H1 (cell line): ENCODE measurements around the gene CNNM4. TPM values are rescaled to one million over a fixed set of nuclear protein-coding genes. Genes with fewer than 3 reads are reported as not detected.

Source experiments
- CTCF ChIA-PET: fragments of 300-600 bp; sonication (Branson Sonifier 250); formaldehyde crosslinking; loops from one replicate; lab custom pipeline; 2021; ENCODE audit not compliant: partially characterized antibody; lab: Charles Lee
- POLR2A ChIA-PET: fragments of 300-600 bp; sonication (Branson Sonifier 250); formaldehyde crosslinking; loops from one replicate; lab custom pipeline; 2021; ENCODE audit warnings: inconsistent platforms; ENCODE audit not compliant: partially characterized antibody; lab: Charles Lee
- DNase-seq, 2 experiments: peaks; one replicate each; pipeline versions ENCODE4 v3.0.0 to v3.0.0-alpha.2; 2010 to 2022; ENCODE audit warnings: low spot score in 2 of 2, low read depth in 1 of 2, mixed read lengths in 1 of 2
- FAIRE-seq: peaks from 2 replicates; lab custom pipeline; 2011; peaks lifted over from hg19 to GRCh38; lab: Jason Lieb, UNC
- H2AFZ ChIP-seq: 2 replicates; pipeline ENCODE4 v1.8.1; 2012; ENCODE audit warnings: low read length, inconsistent platforms
- H2AK5ac ChIP-seq: 2 replicates; pipeline ENCODE4 v1.6.1; 2013; ENCODE audit warnings: low read depth, low read length
- H2BK120ac ChIP-seq: replicated peaks from 2 replicates; pipeline ENCODE3; 2013; ENCODE audit warnings: low read depth, low read length, inconsistent platforms
- H2BK12ac ChIP-seq: 2 replicates; pipeline ENCODE4 v1.6.1; 2013; ENCODE audit warnings: low read depth, low read length
- H2BK15ac ChIP-seq: 2 replicates; pipeline ENCODE4 v1.6.1; 2013; ENCODE audit warnings: low read length
- H2BK20ac ChIP-seq: 2 replicates; pipeline ENCODE4 v1.6.1; 2013; ENCODE audit warnings: low read length
- H2BK5ac ChIP-seq: 2 replicates; pipeline ENCODE4 v1.6.1; 2013; ENCODE audit warnings: low read depth, low read length
- H3K14ac ChIP-seq: 2 replicates; pipeline ENCODE4 v1.6.1; 2013; ENCODE audit warnings: inconsistent platforms; ENCODE audit not compliant: insufficient read length
- H3K18ac ChIP-seq: 2 replicates; pipeline ENCODE4 v1.6.1; 2013; ENCODE audit warnings: low read length; ENCODE audit errors: extremely low read depth
- H3K23ac ChIP-seq: 2 replicates; pipeline ENCODE4 v1.6.1; 2013; ENCODE audit warnings: inconsistent platforms; ENCODE audit not compliant: insufficient read length
- H3K23me2 ChIP-seq: 2 replicates; pipeline ENCODE4 v1.6.1; 2013; ENCODE audit warnings: low read depth, low read length
- H3K27ac ChIP-seq: 2 replicates; pipeline ENCODE4 v1.6.1; 2011; ENCODE audit warnings: low read depth, low read length, inconsistent platforms
- H3K27me3 ChIP-seq, 4 experiments: replicated peaks in 1 of 4; 1 replicate in 1 of 4; 2 replicates in 3 of 4; pipeline versions ENCODE4 v1.6.1 to v1.8.1; 2011 to 2013; ENCODE audit warnings: low read length in 3 of 4, mild to moderate bottlenecking in 3 of 4, inconsistent platforms in 2 of 4, mixed read lengths in 2 of 4, moderate library complexity in 1 of 4; ENCODE audit not compliant: control insufficient read depth in 3 of 4, insufficient read depth in 3 of 4; ENCODE audit errors: extremely low read depth in 1 of 4
- H3K36me3 ChIP-seq, 4 experiments: 2 replicates each; pipeline versions ENCODE4 v1.6.1 to v1.8.1; 2011 to 2013; ENCODE audit warnings: mild to moderate bottlenecking in 4 of 4, low read length in 3 of 4, moderate library complexity in 2 of 4, control low read depth in 1 of 4, inconsistent platforms in 1 of 4; ENCODE audit not compliant: insufficient read depth in 4 of 4, control insufficient read depth in 2 of 4
- H3K4ac ChIP-seq: replicated peaks from 2 replicates; pipeline ENCODE3; 2013; ENCODE audit warnings: low read length, low read depth, mixed read lengths, inconsistent platforms; ENCODE audit not compliant: insufficient read length
- H3K4me1 ChIP-seq, 4 experiments: replicated peaks in 1 of 4; 1 replicate in 1 of 4; 2 replicates in 3 of 4; pipeline versions ENCODE4 v1.6.1 to v1.8.1; 2011 to 2013; ENCODE audit warnings: low read length in 3 of 4, inconsistent platforms in 2 of 4, mixed read lengths in 1 of 4; ENCODE audit not compliant: insufficient read depth in 4 of 4, control insufficient read depth in 3 of 4
- H3K4me2 ChIP-seq, 2 experiments: 2 replicates each; pipeline versions ENCODE4 v1.6.1 to v1.8.1; 2011 to 2013; ENCODE audit warnings: low read depth in 2 of 2, low read length in 2 of 2, control low read depth in 1 of 2, inconsistent platforms in 1 of 2, mild to moderate bottlenecking in 1 of 2; ENCODE audit not compliant: insufficient read depth in 1 of 2
- H3K4me3 ChIP-seq, 4 experiments: fragments of 200-600, 300-600 bp in 1 of 4; sonication (generic), shearing (Covaris generic), sonication (Bioruptor Twin) in 1 of 4; 2 replicates each; pipeline versions ENCODE4 v1.5.1 to v1.8.1; 2011 to 2016; ENCODE audit warnings: low read length in 4 of 4, low read depth in 3 of 4, control low read depth in 2 of 4, inconsistent platforms in 2 of 4, mild to moderate bottlenecking in 2 of 4, mixed read lengths in 1 of 4, moderate library complexity in 1 of 4; ENCODE audit not compliant: insufficient read depth in 2 of 4; ENCODE audit errors: extremely low read depth in 1 of 4
- H3K56ac ChIP-seq: replicated peaks from 2 replicates; pipeline ENCODE3; 2013; ENCODE audit warnings: low read depth, mild to moderate bottlenecking, mixed read lengths, low read length, inconsistent platforms; ENCODE audit not compliant: insufficient read length
- H3K79me1 ChIP-seq: 2 replicates; pipeline ENCODE4 v1.6.1; 2013; ENCODE audit warnings: low read depth, low read length, control low read depth
- H3K79me2 ChIP-seq, 2 experiments: 2 replicates each; pipeline versions ENCODE4 v1.6.1 to v1.8.1; 2012 to 2013; ENCODE audit warnings: low read length in 2 of 2, mild to moderate bottlenecking in 2 of 2, inconsistent platforms in 1 of 2; ENCODE audit not compliant: insufficient read depth in 2 of 2, control insufficient read depth in 1 of 2
- H3K9ac ChIP-seq, 4 experiments: replicated peaks in 1 of 4; 1 replicate in 1 of 4; 2 replicates in 3 of 4; pipeline versions ENCODE4 v1.6.1 to v1.8.1; 2011 to 2013; ENCODE audit warnings: low read depth in 3 of 4, low read length in 3 of 4, control low read depth in 2 of 4, mild to moderate bottlenecking in 2 of 4, moderate library complexity in 2 of 4, inconsistent platforms in 1 of 4; ENCODE audit errors: extremely low read depth in 1 of 4
- H3K9me3 ChIP-seq, 2 experiments: 2 replicates each; pipeline versions ENCODE4 v1.6.1 to v1.8.1; 2012 to 2013; ENCODE audit warnings: mild to moderate bottlenecking in 2 of 2, moderate library complexity in 2 of 2, control low read depth in 1 of 2, inconsistent platforms in 1 of 2, low read depth in 1 of 2, low read length in 1 of 2, mixed read lengths in 1 of 2; ENCODE audit not compliant: insufficient read depth in 2 of 2
- H4K20me1 ChIP-seq, 2 experiments: replicated peaks in 1 of 2; 2 replicates each; pipeline versions ENCODE3 to v1.8.1; 2011 to 2013; ENCODE audit warnings: inconsistent platforms in 2 of 2, low read length in 2 of 2, mild to moderate bottlenecking in 1 of 2; ENCODE audit not compliant: insufficient read depth in 2 of 2, control insufficient read depth in 1 of 2
- H4K5ac ChIP-seq: 2 replicates; pipeline ENCODE4 v1.6.1; 2013; ENCODE audit warnings: low read length, low read depth, mixed read lengths, inconsistent platforms; ENCODE audit not compliant: insufficient read length
- H4K8ac ChIP-seq: 2 replicates; pipeline ENCODE4 v1.8.0; 2013; ENCODE audit warnings: mild to moderate bottlenecking, moderate library complexity, low read length, inconsistent platforms; ENCODE audit not compliant: insufficient read depth; ENCODE audit errors: extremely low read depth
- H4K91ac ChIP-seq: replicated peaks from 2 replicates; pipeline ENCODE3; 2013; ENCODE audit warnings: low read length, mixed read lengths, inconsistent platforms; ENCODE audit not compliant: insufficient read length
- BCL11A ChIP-seq, 2 experiments: IDR thresholded peaks; one replicate each; pipeline ENCODE4 v1.6.1; 2011; ENCODE audit warnings: low read depth in 2 of 2, low read length in 2 of 2, mild to moderate bottlenecking in 2 of 2
- CHD2 ChIP-seq: IDR thresholded peaks from 2 replicates; pipeline ENCODE4 v1.6.1; 2012; ENCODE audit warnings: low read length, improper control_type of control experiment
- HDAC2 ChIP-seq, 2 experiments: fragments of 300-600 bp in 1 of 2; sonication (generic) in 1 of 2; IDR thresholded peaks; 2 replicates each; pipeline ENCODE4 v1.6.1; 2011 to 2012; ENCODE audit warnings: low read depth in 2 of 2, low read length in 2 of 2, mild to moderate bottlenecking in 2 of 2, moderate library complexity in 2 of 2, borderline replicate concordance in 1 of 2, inconsistent platforms in 1 of 2
- KDM1A ChIP-seq: fragments of 200-600, 300-600 bp; sonication (generic); IDR thresholded peaks from 2 replicates; pipeline ENCODE4 v1.7.1; 2016; ENCODE audit warnings: mild to moderate bottlenecking, low read length, borderline replicate concordance
- RNF2 ChIP-seq: fragments of 200-900, 300-1000 bp; sonication (generic); IDR thresholded peaks from 2 replicates; pipeline ENCODE4 v1.7.1; 2016; ENCODE audit warnings: borderline replicate concordance, low read depth, mild to moderate bottlenecking, antibody characterized with exemption, low read length; ENCODE audit not compliant: poor library complexity, severe bottlenecking; ENCODE audit errors: missing control alignments
- SIN3A ChIP-seq, 2 experiments: IDR thresholded peaks in 1 of 2; conservative IDR thresholded peaks in 1 of 2; 2 replicates each; pipeline ENCODE4 v1.6.1; 2011 to 2012; ENCODE audit warnings: low read length in 2 of 2, improper control_type of control experiment in 1 of 2, low read depth in 1 of 2, mild to moderate bottlenecking in 1 of 2
- SP1 ChIP-seq: IDR thresholded peaks from 2 replicates; pipeline ENCODE4 v1.6.1; 2011; ENCODE audit warnings: low read depth, low read length
- SP2 ChIP-seq: IDR thresholded peaks from 2 replicates; pipeline ENCODE4 v1.6.1; 2012; ENCODE audit warnings: mild to moderate bottlenecking, low read length, inconsistent platforms
- TCF12 ChIP-seq: IDR thresholded peaks from 2 replicates; pipeline ENCODE4 v1.6.1; 2011; ENCODE audit warnings: low read depth, mild to moderate bottlenecking, low read length
- TEAD4 ChIP-seq: IDR thresholded peaks from 2 replicates; pipeline ENCODE4 v1.6.1; 2012; ENCODE audit warnings: low read depth, low read length, inconsistent platforms, mixed read lengths
- whole genome bisulfite sequencing, 2 experiments: shearing (Covaris generic) in 1 of 2; methylation state at CpG; one replicate each; pipeline versions ENCODE4 v1.1.6 to v1.1.7; 2013 to 2015; ENCODE audit warnings: low lambda C conversion rate in 2 of 2, mixed read lengths in 2 of 2, inconsistent platforms in 1 of 2, low coverage in 1 of 2, missing lambda C conversion rate in 1 of 2; ENCODE audit not compliant: insufficient replicate concordance in 2 of 2, insufficient coverage in 1 of 2, insufficient read length in 1 of 2; ENCODE audit errors: extremely low coverage in 1 of 2, missing lambda C conversion rate in 1 of 2; 5-methylcytosine and 5-hydroxymethylcytosine counted together
- polyA plus RNA-seq, 7 experiments: library from polyadenylated mRNA; depleted of rRNA in 3 of 7; stranded (reverse) in 5 of 7; unstranded in 2 of 7; fragments of >200 nt in 5 of 7; fragments of 200-250 nt in 2 of 7; gene quantifications; 1 replicate in 5 of 7; 2 replicates in 1 of 7; 4 replicates in 1 of 7; pipeline versions ENCODE4 v1.2.1 to v1.2.3, GENCODE V29; 2011 to 2013; ENCODE audit warnings: missing spikeins in 2 of 7, mixed read lengths in 2 of 7
- total RNA-seq: library from RNA; stranded (reverse); fragmentation: NEBNext Ultra II Directional; extraction: Animal tissue kit (Norgen Biotek cat#: 25700); gene quantifications from 2 replicates; pipeline ENCODE4 v1.2.1, GENCODE V29; 2021
- TF ChIP-seq, protein P1 (sequence below): IDR thresholded peaks from 2 replicates; pipeline ENCODE4 v1.6.1; 2011; ENCODE audit warnings: low read length, improper control_type of control experiment

CNNM4 gene
- total and polyA plus RNA-seq, 2 of the 8 experiments (the other 6 are each of a cell fraction or from before 2014, with no cell fraction given) = 10.3 to 11.0 TPM

DNA sequence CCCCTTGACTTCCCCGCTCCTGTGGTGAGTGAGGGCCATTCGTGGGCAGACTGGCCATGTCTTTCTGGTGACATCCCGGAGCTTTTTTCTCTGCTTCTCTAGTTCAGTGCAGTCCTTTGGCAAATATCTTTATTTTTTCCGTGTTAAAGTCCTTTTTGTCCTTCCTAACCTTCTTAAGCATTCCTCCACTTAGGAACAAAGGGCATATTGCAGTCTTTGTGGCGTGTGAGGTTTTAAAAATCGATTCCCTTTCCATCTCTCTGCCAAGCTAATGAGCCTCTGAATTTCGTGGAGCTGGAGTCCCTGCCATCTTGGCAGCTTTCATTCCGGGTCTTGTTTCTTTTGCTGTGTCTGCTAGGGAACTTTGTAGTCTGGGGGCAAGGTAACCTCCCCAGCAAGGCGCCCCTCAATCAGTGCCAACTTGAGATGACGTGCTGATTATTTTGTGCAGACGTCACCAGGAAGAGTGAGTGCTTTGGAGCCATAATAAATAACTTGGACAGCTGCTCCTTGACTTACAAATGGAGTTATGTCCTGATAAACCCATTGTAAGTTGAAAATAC, 60.5 kb downstream of the CNNM4 start:
- Histone ChIP-seq H3K27me3 (no peaks in the 10 kb centered on the region; a peak in 1 of 7 replicates), H3K9ac (no peak overlapping the region), H2BK20ac (no peak overlapping the region), H3K4ac (no peak overlapping the region), H3K9me3 (no peaks in the 10 kb centered on the region), H3K23ac (no peak overlapping the region), H3K79me2 (peaks cover 3 to 75% of the 10 kb centered on the region in 2 experiments; a peak in 3 of 4 replicates), H3K18ac (no peak overlapping the region), H3K14ac (no peak overlapping the region), H4K91ac (no peak overlapping the region), H3K4me2 (no peak overlapping the region; a peak in 1 of 4 replicates), H2BK5ac (no peak overlapping the region), H3K27ac (no peak overlapping the region), H4K20me1 (peaks cover 18 to 45% of the 10 kb centered on the region in 2 experiments), H3K56ac (no peak overlapping the region), H4K8ac (no peak overlapping the region), H3K4me1 (peaks cover 0 to 22% (median 16%) of the 10 kb centered on the region in 4 experiments; a peak in 6 of 7 replicates), H2BK15ac (no peak overlapping the region), H3K4me3 (no peak overlapping the region), H2BK12ac (no peak overlapping the region), H3K79me1 (peaks cover 38% of the 10 kb centered on the region), H2AFZ (no peak overlapping the region), H2AK5ac (no peak overlapping the region), H2BK120ac (no peak overlapping the region), H3K23me2 (peaks cover 11% of the 10 kb centered on the region), H4K5ac (no peak overlapping the region), H3K36me3 (peaks cover 2 to 26% (median 6%) of the 10 kb centered on the region in 4 experiments; a peak in 5 of 8 replicates)
- POLR2A ChIA-PET = interaction anchor here (0.9 to 2.1 kb wide), 9 partner anchors 11 to 62 kb away, joined by 3 to 9 read pairs (median 3); no protein-coding TSS in a partner anchor
- WGBS, 2 experiments = 87% methylated on average over 11 of the region's 11 CpGs; no CpG with 5 or more reads in 1 of the 2 experiments
- CTCF ChIA-PET = interaction anchor here (0.8 to 5.3 kb wide), 11 partner anchors 11 to 291 kb away, joined by 3 to 30 read pairs (median 4); no protein-coding TSS in a partner anchor
- FAIRE-seq = no peak
- no peak for DNase-seq
- no peak for TF ChIP-seq KDM1A
- no peak for TF ChIP-seq TCF12
- TF ChIP-seq SIN3A (conservative IDR thresholded peaks at IDR 0.05 in 1 of 2, IDR thresholded peaks at IDR 0.05 in 1 of 2; ENCODE audit: low read depth in 1 of 2, low read length in 2 of 2) = no peak
- TF ChIP-seq BCL11A (IDR thresholded peaks at IDR 0.05; ENCODE audit: low read depth in 2 of 2, low read length in 2 of 2) = no peak
- TF ChIP-seq, protein P1, sequence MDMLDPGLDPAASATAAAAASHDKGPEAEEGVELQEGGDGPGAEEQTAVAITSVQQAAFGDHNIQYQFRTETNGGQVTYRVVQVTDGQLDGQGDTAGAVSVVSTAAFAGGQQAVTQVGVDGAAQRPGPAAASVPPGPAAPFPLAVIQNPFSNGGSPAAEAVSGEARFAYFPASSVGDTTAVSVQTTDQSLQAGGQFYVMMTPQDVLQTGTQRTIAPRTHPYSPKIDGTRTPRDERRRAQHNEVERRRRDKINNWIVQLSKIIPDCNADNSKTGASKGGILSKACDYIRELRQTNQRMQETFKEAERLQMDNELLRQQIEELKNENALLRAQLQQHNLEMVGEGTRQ = no peak
- TF ChIP-seq CHD2 = no peak
- TF ChIP-seq RNF2 = no peak
- TF ChIP-seq TEAD4 = no peak
- no peak for TF ChIP-seq SP2
- no peak for TF ChIP-seq HDAC2 (IDR thresholded peaks at IDR 0.05; ENCODE audit: borderline replicate concordance in 1 of 2, low read depth in 2 of 2, low read length in 2 of 2)
- no peak for TF ChIP-seq SP1
